WTC11 (cell line): ENCODE results near the gene DHRSX.

Source experiments
- CTCF ChIP-seq: fragments of 200-600 bp; IDR thresholded peaks from 2 replicates; pipeline ENCODE4 v1.8.0; 2022; ENCODE audit warnings: antibody characterized with exemption
- ETV6 ChIP-seq: sonication (generic); formaldehyde crosslinking; IDR thresholded peaks from 2 replicates; pipeline ENCODE4 v1.8.1; 2022; ENCODE audit warnings: mild to moderate bottlenecking, missing genetic modification reagents
- ZNF263 ChIP-seq: sonication (generic); formaldehyde crosslinking; IDR thresholded peaks from 2 replicates; pipeline ENCODE4 v1.8.1; 2022; ENCODE audit warnings: low read depth, mild to moderate bottlenecking, moderate library complexity, missing genetic modification reagents
- TF ChIP-seq, protein P1 (sequence below): sonication (generic); formaldehyde crosslinking; conservative IDR thresholded peaks from 2 replicates; pipeline ENCODE4 v1.8.1; 2022; ENCODE audit warnings: mild to moderate bottlenecking, missing genetic modification reagents
- TF ChIP-seq, protein P2 (sequence below): sonication (generic); formaldehyde crosslinking; IDR thresholded peaks from 2 replicates; pipeline ENCODE4 v1.8.0; 2023; ENCODE audit warnings: missing genetic modification reagents, mild to moderate bottlenecking, borderline replicate concordance
- TF ChIP-seq, protein P3 (sequence below): sonication (generic); formaldehyde crosslinking; IDR thresholded peaks from 2 replicates; pipeline ENCODE4 v1.8.0; 2022; ENCODE audit warnings: mild to moderate bottlenecking, missing genetic modification reagents

GRCh38 chrX:2427147-2427546 lies 73.6 kb downstream of the DHRSX start:
- TF ChIP-seq, protein P1, sequence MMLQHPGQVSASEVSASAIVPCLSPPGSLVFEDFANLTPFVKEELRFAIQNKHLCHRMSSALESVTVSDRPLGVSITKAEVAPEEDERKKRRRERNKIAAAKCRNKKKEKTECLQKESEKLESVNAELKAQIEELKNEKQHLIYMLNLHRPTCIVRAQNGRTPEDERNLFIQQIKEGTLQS (CRISPR knock-in tag): no peak
- no peak for TF ChIP-seq ZNF263 (CRISPR knock-in tag)
- TF ChIP-seq CTCF: no peak
- TF ChIP-seq, protein P2, sequence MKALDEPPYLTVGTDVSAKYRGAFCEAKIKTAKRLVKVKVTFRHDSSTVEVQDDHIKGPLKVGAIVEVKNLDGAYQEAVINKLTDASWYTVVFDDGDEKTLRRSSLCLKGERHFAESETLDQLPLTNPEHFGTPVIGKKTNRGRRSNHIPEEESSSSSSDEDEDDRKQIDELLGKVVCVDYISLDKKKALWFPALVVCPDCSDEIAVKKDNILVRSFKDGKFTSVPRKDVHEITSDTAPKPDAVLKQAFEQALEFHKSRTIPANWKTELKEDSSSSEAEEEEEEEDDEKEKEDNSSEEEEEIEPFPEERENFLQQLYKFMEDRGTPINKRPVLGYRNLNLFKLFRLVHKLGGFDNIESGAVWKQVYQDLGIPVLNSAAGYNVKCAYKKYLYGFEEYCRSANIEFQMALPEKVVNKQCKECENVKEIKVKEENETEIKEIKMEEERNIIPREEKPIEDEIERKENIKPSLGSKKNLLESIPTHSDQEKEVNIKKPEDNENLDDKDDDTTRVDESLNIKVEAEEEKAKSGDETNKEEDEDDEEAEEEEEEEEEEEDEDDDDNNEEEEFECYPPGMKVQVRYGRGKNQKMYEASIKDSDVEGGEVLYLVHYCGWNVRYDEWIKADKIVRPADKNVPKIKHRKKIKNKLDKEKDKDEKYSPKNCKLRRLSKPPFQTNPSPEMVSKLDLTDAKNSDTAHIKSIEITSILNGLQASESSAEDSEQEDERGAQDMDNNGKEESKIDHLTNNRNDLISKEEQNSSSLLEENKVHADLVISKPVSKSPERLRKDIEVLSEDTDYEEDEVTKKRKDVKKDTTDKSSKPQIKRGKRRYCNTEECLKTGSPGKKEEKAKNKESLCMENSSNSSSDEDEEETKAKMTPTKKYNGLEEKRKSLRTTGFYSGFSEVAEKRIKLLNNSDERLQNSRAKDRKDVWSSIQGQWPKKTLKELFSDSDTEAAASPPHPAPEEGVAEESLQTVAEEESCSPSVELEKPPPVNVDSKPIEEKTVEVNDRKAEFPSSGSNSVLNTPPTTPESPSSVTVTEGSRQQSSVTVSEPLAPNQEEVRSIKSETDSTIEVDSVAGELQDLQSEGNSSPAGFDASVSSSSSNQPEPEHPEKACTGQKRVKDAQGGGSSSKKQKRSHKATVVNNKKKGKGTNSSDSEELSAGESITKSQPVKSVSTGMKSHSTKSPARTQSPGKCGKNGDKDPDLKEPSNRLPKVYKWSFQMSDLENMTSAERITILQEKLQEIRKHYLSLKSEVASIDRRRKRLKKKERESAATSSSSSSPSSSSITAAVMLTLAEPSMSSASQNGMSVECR (CRISPR knock-in tag): no peak
- TF ChIP-seq, protein P3, sequence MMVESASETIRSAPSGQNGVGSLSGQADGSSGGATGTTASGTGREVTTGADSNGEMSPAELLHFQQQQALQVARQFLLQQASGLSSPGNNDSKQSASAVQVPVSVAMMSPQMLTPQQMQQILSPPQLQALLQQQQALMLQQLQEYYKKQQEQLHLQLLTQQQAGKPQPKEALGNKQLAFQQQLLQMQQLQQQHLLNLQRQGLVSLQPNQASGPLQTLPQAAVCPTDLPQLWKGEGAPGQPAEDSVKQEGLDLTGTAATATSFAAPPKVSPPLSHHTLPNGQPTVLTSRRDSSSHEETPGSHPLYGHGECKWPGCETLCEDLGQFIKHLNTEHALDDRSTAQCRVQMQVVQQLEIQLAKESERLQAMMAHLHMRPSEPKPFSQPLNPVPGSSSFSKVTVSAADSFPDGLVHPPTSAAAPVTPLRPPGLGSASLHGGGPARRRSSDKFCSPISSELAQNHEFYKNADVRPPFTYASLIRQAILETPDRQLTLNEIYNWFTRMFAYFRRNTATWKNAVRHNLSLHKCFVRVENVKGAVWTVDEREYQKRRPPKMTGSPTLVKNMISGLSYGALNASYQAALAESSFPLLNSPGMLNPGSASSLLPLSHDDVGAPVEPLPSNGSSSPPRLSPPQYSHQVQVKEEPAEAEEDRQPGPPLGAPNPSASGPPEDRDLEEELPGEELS (CRISPR knock-in tag): no peak
- TF ChIP-seq ETV6 (CRISPR knock-in tag): no peak
